ENCODE results near the gene PMP22.

The PMP22 gene

GRCh38 chr17:15265131-15265530 lies at the start of gene PMP22:
PMP22 (minus strand) TSS chr17:15265326; CDS start chr17:15260727, 4,599 bp downstream.
- DNase-seq (ENCODE audit: low read depth in 2 of 2) = no peak

GRCh38 chr17:15311996-15312395 lies 46.9 kb upstream of the PMP22 start:
- no peak for DNase-seq (ENCODE audit: low read depth in 2 of 2)

- DNase-seq (ENCODE audit: low read depth in 2 of 2) = no peak
Observed at GRCh38 chr17:15309793-15310192, 44.7 kb upstream of the PMP22 start.

- DNase-seq (ENCODE audit: low read depth in 2 of 2) = no peak
Observed at GRCh38 chr17:15309236-15309635, 44.1 kb upstream of the PMP22 start.

GRCh38 chr17:15308758-15309157 lies 43.6 kb upstream of the PMP22 start:
- no peak for DNase-seq (ENCODE audit: low read depth in 2 of 2)

GRCh38 chr17:15307710-15308111 lies 42.6 kb upstream of the PMP22 start:
- no peak for DNase-seq (ENCODE audit: low read depth in 2 of 2)

- no peak for DNase-seq (ENCODE audit: low read depth in 2 of 2)
Observed at GRCh38 chr17:15303851-15304250, 38.7 kb upstream of the PMP22 start.

GRCh38 chr17:15303268-15303667 lies 38.1 kb upstream of the PMP22 start:
- no peak for DNase-seq (ENCODE audit: low read depth in 2 of 2)

GRCh38 chr17:15301845-15302244 lies 36.7 kb upstream of the PMP22 start:
- no peak for DNase-seq (ENCODE audit: low read depth in 2 of 2)

- no peak for DNase-seq (ENCODE audit: low read depth in 2 of 2)
Observed at GRCh38 chr17:15298176-15298575, 33.0 kb upstream of the PMP22 start.

GRCh38 chr17:15293558-15293957 lies 28.4 kb upstream of the PMP22 start:
- DNase-seq (ENCODE audit: low read depth in 2 of 2) = no peak

- no peak for DNase-seq (ENCODE audit: low read depth in 2 of 2)
Observed at GRCh38 chr17:15291674-15292361, 26.7 kb upstream of the PMP22 start.

GRCh38 chr17:15290605-15291004 lies 25.5 kb upstream of the PMP22 start:
- DNase-seq (ENCODE audit: low read depth in 2 of 2) = no peak

GRCh38 chr17:15289285-15290183 lies 24.4 kb upstream of the PMP22 start:
- no peak for DNase-seq (ENCODE audit: low read depth in 2 of 2)

- DNase-seq (ENCODE audit: low read depth in 2 of 2) = no peak
Observed at GRCh38 chr17:15288859-15289258, 23.7 kb upstream of the PMP22 start.

GRCh38 chr17:15287538-15288267 lies 22.6 kb upstream of the PMP22 start:
- DNase-seq (ENCODE audit: low read depth in 2 of 2) = no peak

GRCh38 chr17:15285466-15285865 lies 20.3 kb upstream of the PMP22 start:
- no peak for DNase-seq (ENCODE audit: low read depth in 2 of 2)

GRCh38 chr17:15284537-15284936 lies 19.4 kb upstream of the PMP22 start:
- no peak for DNase-seq (ENCODE audit: low read depth in 2 of 2)

- no peak for DNase-seq (ENCODE audit: low read depth in 2 of 2)
Observed at GRCh38 chr17:15284107-15284506, 19.0 kb upstream of the PMP22 start.

- no peak for DNase-seq (ENCODE audit: low read depth in 2 of 2)
Observed at GRCh38 chr17:15281909-15282308, 16.8 kb upstream of the PMP22 start.

GRCh38 chr17:15278924-15279477 lies 13.9 kb upstream of the PMP22 start:
- no peak for DNase-seq (ENCODE audit: low read depth in 2 of 2)

GRCh38 chr17:15278380-15278779 lies 13.3 kb upstream of the PMP22 start:
- no peak for DNase-seq (ENCODE audit: low read depth in 2 of 2)
